Neural cell (in vitro differentiated cells): ENCODE measurements around the gene RFX4. TPM values are rescaled to one million over a fixed set of nuclear protein-coding genes. Genes with fewer than 3 reads are reported as not detected.
A peak's percentile ranks its signal among the peaks of the same experiment; 100 is the strongest.

Experiments
- H2AFZ ChIP-seq: fragments of 200-600, 300-800 bp; sonication (generic), shearing (Covaris generic); 2 replicates; pipeline ENCODE4 v1.6.0; 2014; ENCODE audit warnings: low read depth, mild to moderate bottlenecking, antibody characterized with exemption, low read length, moderate library complexity
- H3F3A ChIP-seq: fragments of 200-600 bp; shearing (Covaris generic); 2 replicates; pipeline ENCODE4 v1.6.1; 2016; ENCODE audit warnings: mild to moderate bottlenecking, moderate library complexity, mixed read lengths, antibody characterized with exemption, low read length; ENCODE audit not compliant: insufficient read depth, poor library complexity, severe bottlenecking
- H3K27ac ChIP-seq: fragments of 200-600, 300-800 bp; sonication (generic), shearing (Covaris generic); 2 replicates; pipeline ENCODE4 v1.5.1; 2014; ENCODE audit warnings: mild to moderate bottlenecking, low read length, moderate library complexity
- H3K27me3 ChIP-seq: fragments of 300-800, 200-600 bp; sonication (generic), shearing (Covaris generic); 2 replicates; pipeline ENCODE4 v1.6.0; 2014; ENCODE audit warnings: mild to moderate bottlenecking, low read depth, low read length, moderate library complexity; ENCODE audit not compliant: insufficient read depth
- H3K36me3 ChIP-seq: fragments of 300-800, 200-600 bp; sonication (generic), shearing (Covaris generic); 2 replicates; pipeline ENCODE4 v1.5.1; 2014; ENCODE audit warnings: mild to moderate bottlenecking, antibody characterized with exemption, low read length, moderate library complexity; ENCODE audit not compliant: insufficient read depth
- H3K4me2 ChIP-seq: fragments of 300-800, 200-600 bp; sonication (generic), shearing (Covaris generic); 2 replicates; pipeline ENCODE4 v1.6.0; 2014; ENCODE audit warnings: mild to moderate bottlenecking, low read length
- H3K4me3 ChIP-seq: fragments of 300-800, 200-600 bp; sonication (generic), shearing (Covaris generic); 2 replicates; pipeline ENCODE4 v1.5.1; 2014; ENCODE audit warnings: mild to moderate bottlenecking, low read length, moderate library complexity
- H3K79me2 ChIP-seq: fragments of 200-600 bp; shearing (Covaris generic); replicated peaks from 2 replicates; pipeline ENCODE4 v1.6.0; 2014; ENCODE audit warnings: mild to moderate bottlenecking, low read length, moderate library complexity; ENCODE audit not compliant: insufficient read depth
- H3K9ac ChIP-seq: fragments of 300-800, 200-600 bp; sonication (generic), shearing (Covaris generic); 2 replicates; pipeline ENCODE4 v1.6.1; 2016; ENCODE audit warnings: mild to moderate bottlenecking, low read length, mixed read lengths
- H3K9me2 ChIP-seq: fragments of 200-600 bp; shearing (Covaris generic); 2 replicates; pipeline ENCODE4 v1.6.1; 2016; ENCODE audit warnings: mild to moderate bottlenecking, low read length, mixed read lengths; ENCODE audit not compliant: insufficient read depth
- H3K9me3 ChIP-seq: fragments of 200-600, 300-800 bp; sonication (generic), shearing (Covaris generic); 2 replicates; pipeline ENCODE4 v1.6.1; 2016; ENCODE audit warnings: mild to moderate bottlenecking, mixed run types, low read length, moderate library complexity, mixed read lengths
- H4K20me1 ChIP-seq: fragments of 200-600 bp; shearing (Covaris generic); 2 replicates; pipeline ENCODE4 v1.6.1; 2016; ENCODE audit warnings: mild to moderate bottlenecking, mixed run types; ENCODE audit not compliant: insufficient read depth
- EP300 ChIP-seq: fragments of 450-650 bp; conservative IDR thresholded peaks from 2 replicates; pipeline ENCODE4 v1.6.1; 2014; ENCODE audit warnings: antibody characterized with exemption, mild to moderate bottlenecking, moderate library complexity; ENCODE audit not compliant: poor library complexity, severe bottlenecking
- EZH2 ChIP-seq: fragments of 200-600, 300-800 bp; shearing (Covaris generic), sonication (generic); IDR thresholded peaks from 2 replicates; pipeline ENCODE4 v1.6.1; 2014; ENCODE audit warnings: antibody characterized with exemption, low read length, borderline replicate concordance, mild to moderate bottlenecking; ENCODE audit not compliant: insufficient read depth, poor library complexity, severe bottlenecking
- MXI1 ChIP-seq: fragments of 450-650 bp; conservative IDR thresholded peaks from 2 replicates; pipeline ENCODE4 v1.6.1; 2014; ENCODE audit warnings: antibody characterized with exemption, mild to moderate bottlenecking; ENCODE audit not compliant: poor library complexity, severe bottlenecking
- POLR2AphosphoS5 ChIP-seq: IDR thresholded peaks from 2 replicates; pipeline ENCODE4 v1.6.1; 2012
- RAD21 ChIP-seq: fragments of 450-650 bp; conservative IDR thresholded peaks from 2 replicates; pipeline ENCODE4 v1.6.1; 2014; ENCODE audit warnings: antibody characterized with exemption, mild to moderate bottlenecking, moderate library complexity
- SMC3 ChIP-seq: fragments of 450-650 bp; conservative IDR thresholded peaks from 2 replicates; pipeline ENCODE4 v1.6.1; 2014; ENCODE audit warnings: antibody characterized with exemption, mild to moderate bottlenecking, moderate library complexity; ENCODE audit not compliant: poor library complexity
- TAF1 ChIP-seq: IDR thresholded peaks from 2 replicates; pipeline ENCODE4 v1.6.1; 2012; ENCODE audit warnings: low read depth
- polyA plus RNA-seq: library from polyadenylated mRNA; depleted of rRNA; stranded (reverse); fragments of >200 nt; gene quantifications from 2 replicates; pipeline ENCODE4 v1.2.3, GENCODE V29; 2014
- TF ChIP-seq, protein P1 (sequence below): IDR thresholded peaks from 2 replicates; pipeline ENCODE4 v1.6.1; 2012; ENCODE audit warnings: borderline replicate concordance
- TF ChIP-seq, protein P2 (sequence below): fragments of 450-650 bp; IDR thresholded peaks from 2 replicates; pipeline ENCODE4 v1.5.1; 2014; ENCODE audit warnings: antibody characterized with exemption, mild to moderate bottlenecking, moderate library complexity; ENCODE audit not compliant: poor library complexity, severe bottlenecking

RFX4 gene
- polyA plus RNA-seq, 1 donor from 2014 or later: 0.22 TPM

DNA sequence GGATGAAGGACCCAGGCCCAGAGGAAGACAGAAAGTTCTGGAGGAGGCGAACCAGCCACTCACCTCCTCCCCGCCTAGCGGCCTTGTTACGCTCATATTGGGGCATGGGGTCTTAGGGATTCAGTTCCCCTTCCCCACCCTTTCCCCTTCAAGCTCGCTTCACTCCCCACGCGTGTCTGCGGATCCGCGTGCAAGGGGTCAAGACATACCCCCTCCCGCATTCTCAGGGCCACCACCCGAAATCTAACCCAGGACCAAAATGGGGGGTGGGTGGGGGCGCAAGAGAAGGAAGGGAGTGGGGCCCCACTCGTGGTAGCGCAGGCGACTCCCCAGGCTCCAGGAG, 584 bp upstream of the RFX4 start:
- TF ChIP-seq, protein P1, sequence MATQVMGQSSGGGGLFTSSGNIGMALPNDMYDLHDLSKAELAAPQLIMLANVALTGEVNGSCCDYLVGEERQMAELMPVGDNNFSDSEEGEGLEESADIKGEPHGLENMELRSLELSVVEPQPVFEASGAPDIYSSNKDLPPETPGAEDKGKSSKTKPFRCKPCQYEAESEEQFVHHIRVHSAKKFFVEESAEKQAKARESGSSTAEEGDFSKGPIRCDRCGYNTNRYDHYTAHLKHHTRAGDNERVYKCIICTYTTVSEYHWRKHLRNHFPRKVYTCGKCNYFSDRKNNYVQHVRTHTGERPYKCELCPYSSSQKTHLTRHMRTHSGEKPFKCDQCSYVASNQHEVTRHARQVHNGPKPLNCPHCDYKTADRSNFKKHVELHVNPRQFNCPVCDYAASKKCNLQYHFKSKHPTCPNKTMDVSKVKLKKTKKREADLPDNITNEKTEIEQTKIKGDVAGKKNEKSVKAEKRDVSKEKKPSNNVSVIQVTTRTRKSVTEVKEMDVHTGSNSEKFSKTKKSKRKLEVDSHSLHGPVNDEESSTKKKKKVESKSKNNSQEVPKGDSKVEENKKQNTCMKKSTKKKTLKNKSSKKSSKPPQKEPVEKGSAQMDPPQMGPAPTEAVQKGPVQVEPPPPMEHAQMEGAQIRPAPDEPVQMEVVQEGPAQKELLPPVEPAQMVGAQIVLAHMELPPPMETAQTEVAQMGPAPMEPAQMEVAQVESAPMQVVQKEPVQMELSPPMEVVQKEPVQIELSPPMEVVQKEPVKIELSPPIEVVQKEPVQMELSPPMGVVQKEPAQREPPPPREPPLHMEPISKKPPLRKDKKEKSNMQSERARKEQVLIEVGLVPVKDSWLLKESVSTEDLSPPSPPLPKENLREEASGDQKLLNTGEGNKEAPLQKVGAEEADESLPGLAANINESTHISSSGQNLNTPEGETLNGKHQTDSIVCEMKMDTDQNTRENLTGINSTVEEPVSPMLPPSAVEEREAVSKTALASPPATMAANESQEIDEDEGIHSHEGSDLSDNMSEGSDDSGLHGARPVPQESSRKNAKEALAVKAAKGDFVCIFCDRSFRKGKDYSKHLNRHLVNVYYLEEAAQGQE: no peak
- TF ChIP-seq POLR2AphosphoS5: no peak
- TF ChIP-seq SMC3: no peak
- no peak for TF ChIP-seq EP300
- TF ChIP-seq, protein P2, sequence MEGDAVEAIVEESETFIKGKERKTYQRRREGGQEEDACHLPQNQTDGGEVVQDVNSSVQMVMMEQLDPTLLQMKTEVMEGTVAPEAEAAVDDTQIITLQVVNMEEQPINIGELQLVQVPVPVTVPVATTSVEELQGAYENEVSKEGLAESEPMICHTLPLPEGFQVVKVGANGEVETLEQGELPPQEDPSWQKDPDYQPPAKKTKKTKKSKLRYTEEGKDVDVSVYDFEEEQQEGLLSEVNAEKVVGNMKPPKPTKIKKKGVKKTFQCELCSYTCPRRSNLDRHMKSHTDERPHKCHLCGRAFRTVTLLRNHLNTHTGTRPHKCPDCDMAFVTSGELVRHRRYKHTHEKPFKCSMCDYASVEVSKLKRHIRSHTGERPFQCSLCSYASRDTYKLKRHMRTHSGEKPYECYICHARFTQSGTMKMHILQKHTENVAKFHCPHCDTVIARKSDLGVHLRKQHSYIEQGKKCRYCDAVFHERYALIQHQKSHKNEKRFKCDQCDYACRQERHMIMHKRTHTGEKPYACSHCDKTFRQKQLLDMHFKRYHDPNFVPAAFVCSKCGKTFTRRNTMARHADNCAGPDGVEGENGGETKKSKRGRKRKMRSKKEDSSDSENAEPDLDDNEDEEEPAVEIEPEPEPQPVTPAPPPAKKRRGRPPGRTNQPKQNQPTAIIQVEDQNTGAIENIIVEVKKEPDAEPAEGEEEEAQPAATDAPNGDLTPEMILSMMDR: no peak
- no peak for TF ChIP-seq RAD21
- TF ChIP-seq MXI1: no peak
- no peak for TF ChIP-seq EZH2
- no peak for TF ChIP-seq TAF1
- H3K36me3 ChIP-seq: no peaks in the 10 kb centered on the region
- no peaks in the 10 kb centered on the region for H3K9me2 ChIP-seq
- H3K4me3 ChIP-seq: peak overlapping the region; percentile 65
- H3F3A ChIP-seq: no peaks in the 10 kb centered on the region
- H3K9ac ChIP-seq: no peak overlapping the region
- no peak overlapping the region for H3K27ac ChIP-seq
- no peaks in the 10 kb centered on the region for H4K20me1 ChIP-seq
- H3K27me3 ChIP-seq: peaks cover 87% of the 10 kb centered on the region
- H2AFZ ChIP-seq: no peak overlapping the region
- no peaks in the 10 kb centered on the region for H3K9me3 ChIP-seq
- no peak overlapping the region for H3K4me2 ChIP-seq
- H3K79me2 ChIP-seq: no peaks in the 10 kb centered on the region

DNA sequence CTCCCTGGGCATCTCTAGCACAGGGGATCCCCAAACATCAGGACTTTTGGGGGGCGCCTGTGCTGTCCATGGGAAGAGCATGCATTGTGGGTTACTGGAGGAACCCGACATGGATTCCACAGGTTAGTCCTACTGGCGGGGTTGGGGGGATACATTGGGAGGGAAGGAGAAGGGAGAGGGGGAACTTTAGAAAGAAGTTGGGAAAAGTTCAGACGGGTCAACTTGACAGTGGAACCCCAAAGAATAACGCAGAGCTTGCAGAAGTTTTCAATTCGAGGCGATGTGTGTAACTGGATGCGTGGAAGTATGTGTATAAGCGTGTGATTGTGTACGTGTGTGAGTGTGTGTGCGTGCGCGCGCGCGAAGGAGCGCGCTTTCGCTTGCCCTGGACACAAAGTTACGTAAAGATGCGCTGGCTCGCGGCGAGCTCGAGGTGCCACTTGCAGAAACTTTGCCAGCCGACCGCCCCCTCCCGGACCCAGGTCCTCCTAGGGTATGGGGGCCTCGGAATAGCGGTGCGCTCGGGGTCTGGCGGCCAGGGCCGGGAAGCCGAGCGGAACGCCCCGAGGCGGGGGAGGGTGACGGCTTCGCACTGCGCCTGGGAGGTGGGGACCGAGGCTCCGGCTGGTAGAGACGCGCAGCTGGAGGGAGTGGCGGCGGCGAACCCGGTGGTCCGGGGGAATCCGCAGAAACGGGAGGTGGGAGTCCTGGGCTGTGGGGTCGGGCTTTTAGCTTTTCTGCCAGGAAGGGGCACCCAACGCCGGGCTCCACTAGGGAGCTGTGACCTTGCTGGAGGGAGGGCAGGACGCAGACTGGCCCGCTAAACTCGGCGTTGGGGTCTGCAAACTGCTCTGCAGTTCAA, 669 bp downstream of the RFX4 start:
- Histone ChIP-seq H3K9me2 (no peaks in the 10 kb centered on the region), H3F3A (no peaks in the 10 kb centered on the region), H2AFZ (no peak overlapping the region), H3K27ac (no peak overlapping the region), H3K4me3 (peak overlapping the region; percentile 65), H3K9me3 (no peaks in the 10 kb centered on the region), H3K79me2 (no peaks in the 10 kb centered on the region), H3K27me3 (peaks cover 98% of the 10 kb centered on the region), H4K20me1 (no peaks in the 10 kb centered on the region), H3K4me2 (peak overlapping the region; percentile 30), H3K9ac (no peak overlapping the region), H3K36me3 (no peaks in the 10 kb centered on the region)
- no peak for TF ChIP-seq EZH2
- TF ChIP-seq POLR2AphosphoS5: no peak
- no peak for TF ChIP-seq TAF1
- no peak for TF ChIP-seq RAD21
- no peak for TF ChIP-seq SMC3
- TF ChIP-seq, protein P1: no peak
- TF ChIP-seq, protein P2: no peak
- TF ChIP-seq MXI1: no peak
- no peak for TF ChIP-seq EP300
